ENCODE measurements around the gene SH2D7.

SH2D7 gene

GRCh38 chr15:78104566-78105475 is 12.5 kb downstream of the SH2D7 start:
- no peak for DNase-seq

GRCh38 chr15:78105476-78106241 is 13.3 kb downstream of the SH2D7 start:
- DNase-seq: peak; percentile 60

GRCh38 chr15:78107471-78107870 is 15.1 kb downstream of the SH2D7 start:
- DNase-seq: no peak

- DNase-seq: peak; percentile 89
These were observed 16.1 kb downstream of the SH2D7 start for GRCh38 chr15:78108300-78109084.

- no peak for DNase-seq
These were observed 16.8 kb downstream of the SH2D7 start for GRCh38 chr15:78109156-78109555.

GRCh38 chr15:78110096-78110495 is 17.7 kb downstream of the SH2D7 start:
- no peak for DNase-seq

- DNase-seq: no peak
These were observed 18.6 kb downstream of the SH2D7 start for GRCh38 chr15:78110916-78111475.

GRCh38 chr15:78111788-78112187 is 19.4 kb downstream of the SH2D7 start:
- DNase-seq: no peak

GRCh38 chr15:78112551-78112950 is 20.2 kb downstream of the SH2D7 start:
- no peak for DNase-seq

- no peak for DNase-seq
These were observed 28.2 kb downstream of the SH2D7 start for GRCh38 chr15:78120523-78120922.

GRCh38 chr15:78125267-78125666 is 32.9 kb downstream of the SH2D7 start:
- DNase-seq: no peak

- DNase-seq: no peak
These were observed 35.5 kb downstream of the SH2D7 start for GRCh38 chr15:78127882-78128281.

- DNase-seq: no peak
These were observed 36.9 kb downstream of the SH2D7 start for GRCh38 chr15:78129077-78129750.

GRCh38 chr15:78129751-78130287 is 37.5 kb downstream of the SH2D7 start:
- DNase-seq: no peak

- DNase-seq: no peak
These were observed 38.3 kb downstream of the SH2D7 start for GRCh38 chr15:78130466-78131294.

GRCh38 chr15:78131295-78132061 is 39.1 kb downstream of the SH2D7 start, which contains the start of gene CIB2:
CIB2 (minus strand) TSS chr15:78131445; CDS start chr15:78131215, 230 bp downstream.
- peak; percentile 45 for DNase-seq

GRCh38 chr15:78133801-78134200 is 41.4 kb downstream of the SH2D7 start:
- no peak for DNase-seq

GRCh38 chr15:78139578-78139977 is 47.2 kb downstream of the SH2D7 start:
- DNase-seq: no peak

- no peak for DNase-seq
These were observed 47.9 kb downstream of the SH2D7 start for GRCh38 chr15:78140292-78140691.

- no peak for DNase-seq
These were observed 50.0 kb downstream of the SH2D7 start for GRCh38 chr15:78142332-78142731.
